GM19395 (cell line): ENCODE data around the gene PADI1.

Source experiments
- ATAC-seq: cut with Tn5 transposase; IDR thresholded peaks from one replicate; pipeline ENCODE4 v1.9.1; 2021; ENCODE audit warnings: mild to moderate bottlenecking, moderate library complexity; ENCODE audit not compliant: unreplicated experiment

Gene PADI1

DNA sequence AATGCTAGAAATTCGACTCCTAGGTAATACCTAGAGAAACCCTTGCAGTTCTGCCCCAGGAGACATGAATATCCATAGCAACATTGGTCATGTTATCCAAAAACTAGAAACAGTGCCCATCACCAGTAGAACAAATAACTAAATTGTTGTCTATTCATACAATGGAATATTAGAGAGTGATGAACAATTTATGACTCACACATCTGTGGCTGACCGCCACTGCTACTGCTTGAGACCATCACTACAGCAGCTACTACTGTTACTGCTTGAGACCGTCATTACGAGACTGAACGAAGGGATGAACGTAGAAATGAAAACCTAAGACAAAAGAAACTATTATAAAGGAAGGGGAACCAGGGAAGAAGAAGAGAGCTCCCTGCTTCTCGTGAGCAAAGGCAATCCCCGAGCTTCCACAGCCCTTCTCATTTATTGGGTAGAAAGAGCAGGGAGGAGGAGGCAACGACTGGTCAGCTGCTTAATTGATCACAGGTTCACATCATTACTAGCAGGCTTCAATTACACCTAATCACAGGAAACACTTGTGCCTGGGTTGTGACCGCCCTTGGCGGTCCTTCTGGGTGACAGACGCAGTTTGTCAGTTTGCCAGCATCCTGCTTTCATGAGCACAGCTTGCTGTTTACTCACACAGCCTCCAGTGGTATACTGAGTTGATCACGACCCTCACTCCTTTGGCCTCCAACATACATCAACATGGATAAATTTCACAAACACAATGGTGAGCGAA is 88.9 kb downstream of the PADI1 start:
- no peak for ATAC-seq

DNA sequence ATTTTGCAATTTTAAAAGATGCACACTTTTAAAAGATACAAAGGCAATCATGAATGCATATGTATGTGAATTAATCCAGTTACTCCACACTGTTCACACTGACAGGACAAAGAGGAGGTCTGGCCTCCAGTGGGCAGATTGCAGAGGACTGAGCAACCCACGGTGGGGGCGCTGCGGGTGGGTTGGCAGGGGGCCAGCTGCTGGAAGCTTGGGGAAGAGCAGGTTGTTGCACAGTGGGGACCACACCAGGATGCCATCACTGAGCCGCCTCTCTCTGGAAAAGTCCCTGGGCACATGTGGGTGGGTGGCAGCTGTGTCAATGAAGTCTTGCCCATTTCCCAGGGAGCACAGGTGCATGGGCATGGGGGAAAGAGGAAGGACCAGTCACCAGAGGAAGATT is 90.4 kb downstream of the PADI1 start:
- ATAC-seq = no peak
